ENCODE data around the gene FURIN.
"Not testable (repeated sequence)": the region's sequence is repeated elsewhere in the genome, so short reads cannot be mapped to it uniquely, and the experiment has no call there.

FURIN gene

DNA sequence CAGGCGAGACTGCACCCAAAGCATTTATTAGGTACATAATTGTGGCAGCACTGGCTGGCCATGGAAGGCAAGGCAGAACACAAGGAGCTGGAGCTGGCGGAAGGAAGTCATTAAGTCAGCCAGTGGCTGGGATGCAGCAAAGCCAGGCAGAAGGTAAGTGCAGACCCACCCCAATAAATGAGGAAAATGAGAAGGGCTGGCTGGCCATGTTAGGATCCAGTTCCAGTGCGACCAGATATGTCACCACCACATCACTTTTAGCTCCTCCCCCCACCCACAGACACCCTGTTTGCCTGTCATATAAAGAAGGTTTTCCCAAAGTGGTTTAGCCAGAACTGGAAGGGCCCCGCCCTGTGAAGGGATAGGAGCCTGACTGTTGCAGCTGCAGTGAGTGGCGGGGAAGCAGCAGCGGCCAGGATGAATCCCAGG lies at the start of gene FURIN:
Gene FURIN (plus strand): TSS at position 328 of the 429 bp plus-strand sequence. CDS start 7,153 bp downstream, outside the sequence.
- DNase-seq (ENCODE audit: low spot score) = no peak

DNA sequence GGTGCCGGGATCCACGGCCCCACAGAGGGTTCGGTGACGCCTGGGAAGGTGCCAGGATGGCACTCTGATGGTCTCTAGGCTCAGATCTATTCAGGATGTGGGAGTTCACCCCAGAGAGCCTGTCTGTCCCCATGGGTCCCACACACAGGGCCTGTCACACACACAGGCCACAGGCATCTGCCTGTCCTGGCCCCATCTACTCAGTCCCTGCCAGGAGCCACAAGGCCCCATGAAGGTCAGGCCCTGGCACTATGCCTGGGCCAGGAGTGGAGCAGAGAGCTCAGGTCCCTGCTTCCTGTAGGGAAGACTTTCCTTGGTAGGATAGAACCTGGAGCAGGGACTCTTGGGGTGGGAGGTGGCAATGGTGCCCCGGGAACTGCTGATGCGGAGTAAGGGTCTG lies 49.0 kb upstream of the FURIN start:
- no peak for DNase-seq (ENCODE audit: low spot score)

- DNase-seq (ENCODE audit: low spot score) = no peak
Measured at GRCh38 chr15:90819850-90820249, 48.5 kb upstream of the FURIN start.

- no peak for DNase-seq (ENCODE audit: low spot score)
Measured at GRCh38 chr15:90820481-90820880, 47.9 kb upstream of the FURIN start.

GRCh38 chr15:90822204-90822955 lies 46.0 kb upstream of the FURIN start:
- no peak for DNase-seq (ENCODE audit: low spot score)

DNA sequence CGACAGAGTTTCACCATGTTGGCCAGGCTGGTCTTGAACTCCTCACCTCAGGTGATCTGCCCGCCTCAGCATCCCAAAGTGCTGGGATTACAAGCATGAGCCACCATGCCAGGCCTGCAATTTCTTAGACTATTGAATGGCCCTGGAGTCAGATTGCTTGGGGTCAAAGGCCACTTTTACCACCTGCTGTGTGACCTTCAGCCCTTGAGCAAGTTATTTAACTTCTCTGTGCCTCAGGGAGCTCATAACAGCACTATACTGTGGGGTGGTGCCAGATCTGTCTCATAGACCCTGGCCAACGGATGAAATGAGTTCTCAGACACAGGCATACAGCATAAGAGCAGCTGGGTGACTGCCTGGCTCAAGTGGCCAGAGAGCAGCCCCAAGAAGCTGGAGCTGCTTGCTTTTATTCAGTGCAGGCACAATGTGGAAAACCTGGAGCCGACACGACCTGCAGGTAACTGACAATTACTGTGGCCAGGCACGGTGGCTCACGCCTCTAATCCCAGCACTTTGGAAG lies 44.9 kb upstream of the FURIN start:
- DNase-seq (ENCODE audit: low spot score) = peak; percentile 10

- not testable (repeated sequence) for DNase-seq (ENCODE audit: low spot score)
Measured at GRCh38 chr15:90825115-90825899, 43.1 kb upstream of the FURIN start.

DNA sequence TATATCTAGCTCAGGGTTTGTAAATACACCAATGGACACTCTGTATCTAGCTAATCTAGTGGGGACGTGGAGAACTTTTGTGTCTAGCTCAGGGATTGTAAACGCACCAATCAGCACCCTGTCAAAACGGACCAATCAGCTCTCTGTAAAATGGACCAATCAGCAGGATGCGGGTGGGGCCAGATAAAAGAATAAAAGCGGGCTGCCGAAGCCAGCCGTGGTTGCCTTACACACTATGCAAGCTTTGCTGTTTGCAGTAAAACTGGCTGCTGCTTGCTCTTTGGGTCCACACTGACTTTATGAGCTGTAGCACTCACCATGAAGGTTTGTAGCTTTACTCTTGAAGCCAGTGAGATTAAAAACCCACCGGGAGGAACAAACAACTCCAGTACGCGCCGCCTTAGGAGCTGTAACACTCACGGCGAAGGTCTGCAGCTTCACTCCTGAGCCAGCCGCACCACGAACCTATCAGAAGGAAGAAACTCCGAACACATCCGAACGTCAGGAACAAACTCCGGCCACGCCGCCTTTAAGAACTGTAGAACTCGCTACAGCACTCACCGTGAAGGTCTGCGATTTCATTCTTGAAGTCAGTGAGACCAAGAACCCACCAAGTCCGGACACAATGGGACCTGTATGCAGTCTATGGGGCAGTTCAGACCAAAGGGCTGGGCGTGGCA lies 42.0 kb upstream of the FURIN start:
- DNase-seq (ENCODE audit: low spot score) = not testable (repeated sequence)

- no peak for DNase-seq (ENCODE audit: low spot score)
Measured at GRCh38 chr15:90826886-90827435, 41.4 kb upstream of the FURIN start.

GRCh38 chr15:90828111-90828510 lies 40.3 kb upstream of the FURIN start:
- no peak for DNase-seq (ENCODE audit: low spot score)

GRCh38 chr15:90829126-90829525 lies 39.3 kb upstream of the FURIN start:
- DNase-seq (ENCODE audit: low spot score) = no peak

GRCh38 chr15:90829942-90830440 lies 38.4 kb upstream of the FURIN start:
- no peak for DNase-seq (ENCODE audit: low spot score)

- no peak for DNase-seq (ENCODE audit: low spot score)
Measured at GRCh38 chr15:90834626-90835025, 33.8 kb upstream of the FURIN start.

- DNase-seq (ENCODE audit: low spot score) = peak; percentile 31
Measured at GRCh38 chr15:90836296-90836871, 32.0 kb upstream of the FURIN start.

GRCh38 chr15:90837094-90837493 lies 31.3 kb upstream of the FURIN start:
- DNase-seq (ENCODE audit: low spot score) = no peak

DNA sequence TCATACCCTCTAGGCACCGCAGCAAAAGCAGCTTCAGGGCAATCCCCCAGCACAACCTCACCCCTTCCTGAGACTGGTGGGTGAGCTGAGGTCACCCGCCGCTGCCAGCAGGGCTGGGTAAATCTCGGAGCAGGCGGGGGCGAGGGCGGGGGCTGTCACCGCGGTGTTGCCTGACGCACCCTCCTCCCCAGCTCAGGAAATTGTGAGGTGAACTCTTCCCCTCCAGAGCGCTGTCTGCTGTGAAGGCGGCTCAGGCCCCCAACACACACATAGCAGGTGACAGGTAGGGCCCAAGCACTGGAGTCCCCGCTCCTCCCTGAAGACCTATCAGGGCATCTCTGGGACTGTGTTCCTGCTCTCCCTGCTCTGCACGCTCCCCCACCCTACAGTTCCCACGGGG lies 30.2 kb upstream of the FURIN start:
- DNase-seq (ENCODE audit: low spot score) = no peak

- no peak for DNase-seq (ENCODE audit: low spot score)
Measured at GRCh38 chr15:90838544-90838943, 29.8 kb upstream of the FURIN start.

- no peak for DNase-seq (ENCODE audit: low spot score)
Measured at GRCh38 chr15:90839187-90840071, 29.0 kb upstream of the FURIN start.

GRCh38 chr15:90840157-90840855 lies 28.1 kb upstream of the FURIN start:
- DNase-seq (ENCODE audit: low spot score) = no peak

DNA sequence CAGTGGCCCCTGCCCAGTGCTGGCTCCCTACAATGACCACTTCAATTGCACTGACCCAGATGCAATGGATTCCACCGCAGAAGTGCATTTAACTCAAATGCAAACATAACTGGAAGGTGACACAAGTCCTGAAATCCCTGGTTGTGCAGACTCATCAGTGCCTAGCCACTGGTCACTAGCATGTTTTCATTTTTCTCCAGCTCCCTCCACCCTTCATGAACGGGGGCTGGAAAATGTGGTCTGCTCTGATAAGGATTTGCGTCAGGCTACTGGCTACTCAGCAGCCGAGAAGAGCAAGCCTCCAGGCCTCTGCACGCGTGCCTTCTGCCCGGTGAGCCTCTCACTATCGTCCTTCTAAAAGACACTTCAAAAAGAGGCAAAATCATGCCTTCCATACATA lies 27.4 kb upstream of the FURIN start:
- DNase-seq (ENCODE audit: low spot score) = no peak

All from LoVo (cell line).